ENCODE measurements around the gene TMEM185B. TPM values are rescaled to one million over a fixed set of nuclear protein-coding genes. Genes with fewer than 3 reads are reported as not detected.
"Not testable (repeated sequence)": the region's sequence is repeated elsewhere in the genome, so short reads cannot be mapped to it uniquely, and the experiment has no call there.

TMEM185B gene
- total RNA-seq, 1 donor from 2014 or later, result 33.3 TPM

GRCh38 chr2:120209427-120210269, 13.6 kb downstream of the TMEM185B start:
- intact Hi-C loops (cut with micrococcal nuclease), result no loop called here

GRCh38 chr2:120208381-120209353, 14.5 kb downstream of the TMEM185B start:
- intact Hi-C loops (cut with micrococcal nuclease), result no loop called here

- intact Hi-C loops (cut with micrococcal nuclease), result loop anchor here (1.0 kb wide), 1 partner anchor 107 kb away; no protein-coding TSS in a partner anchor
Observed at GRCh38 chr2:120206022-120206581, 17.1 kb downstream of the TMEM185B start.

GRCh38 chr2:120204945-120205670, 18.1 kb downstream of the TMEM185B start:
- intact Hi-C loops (cut with micrococcal nuclease), result no loop called here

GRCh38 chr2:120204417-120204816, 18.8 kb downstream of the TMEM185B start:
- intact Hi-C loops (cut with micrococcal nuclease), result no loop called here

- intact Hi-C loops (cut with micrococcal nuclease), result no loop called here
Observed at GRCh38 chr2:120204022-120204405, 19.2 kb downstream of the TMEM185B start.

- intact Hi-C loops (cut with micrococcal nuclease), result no loop called here
Observed at GRCh38 chr2:120203251-120204021, 19.8 kb downstream of the TMEM185B start.

GRCh38 chr2:120199817-120200459, 23.3 kb downstream of the TMEM185B start:
- intact Hi-C loops (cut with micrococcal nuclease), result not testable (repeated sequence)

GRCh38 chr2:120195553-120195952, 27.6 kb downstream of the TMEM185B start:
- intact Hi-C loops (cut with micrococcal nuclease), result no loop called here

- intact Hi-C loops (cut with micrococcal nuclease), result no loop called here
Observed at GRCh38 chr2:120192280-120192679, 30.9 kb downstream of the TMEM185B start.

- intact Hi-C loops (cut with micrococcal nuclease), result no loop called here
Observed at GRCh38 chr2:120189189-120189588, 34.0 kb downstream of the TMEM185B start.

- intact Hi-C loops (cut with micrococcal nuclease), result no loop called here
Observed at GRCh38 chr2:120182019-120182560, 41.1 kb downstream of the TMEM185B start.

- intact Hi-C loops (cut with micrococcal nuclease), result no loop called here
Observed at GRCh38 chr2:120180066-120180465, 43.1 kb downstream of the TMEM185B start.

- intact Hi-C loops (cut with micrococcal nuclease), result no loop called here
Observed at GRCh38 chr2:120179396-120179795, 43.8 kb downstream of the TMEM185B start.

GRCh38 chr2:120177973-120178372, 45.2 kb downstream of the TMEM185B start:
- intact Hi-C loops (cut with micrococcal nuclease), result loop anchor here (1.0 to 2.0 kb wide), 9 partner anchors 45 to 537 kb away; partner anchors contain the start of genes EPB41L5, PTPN4, RALB and TMEM177

- intact Hi-C loops (cut with micrococcal nuclease), result loop anchor here (1.0 to 2.0 kb wide), 9 partner anchors 46 to 536 kb away; partner anchors contain the start of genes EPB41L5, PTPN4, RALB and TMEM177
Observed at GRCh38 chr2:120177001-120177621, 46.1 kb downstream of the TMEM185B start.

GRCh38 chr2:120176526-120176925, 46.7 kb downstream of the TMEM185B start:
- intact Hi-C loops (cut with micrococcal nuclease), result loop anchor here (2.0 kb wide), 1 partner anchor 164 kb away; the partner anchor contains the start of gene EPB41L5

GRCh38 chr2:120174963-120175581, 48.1 kb downstream of the TMEM185B start:
- intact Hi-C loops (cut with micrococcal nuclease), result loop anchor here (1.0 kb wide), 2 partner anchors 66 to 473 kb away; no protein-coding TSS in a partner anchor

Measured in T-helper 2 cell treated with Interferon-gamma antibody and Interleukin-4, amounts not matched to agents 100 ng/mL and 5 ng/mL, for 36 hours (primary cell).